ENCODE data around the gene USP38. TPM values are rescaled to one million over a fixed set of nuclear protein-coding genes. Genes with fewer than 3 reads are reported as not detected.
"Not testable (repeated sequence)": the region's sequence is repeated elsewhere in the genome, so short reads cannot be mapped to it uniquely, and the experiment has no call there.

The USP38 gene
- 63.6 TPM for total RNA-seq

GRCh38 chr4:143184503-143185252 is at the start of gene USP38:
USP38 (plus strand) TSS chr4:143184917; CDS start chr4:143185451, 534 bp downstream.
- peaks cover 19% of the 10 kb centered on the region for H3K4me1 ChIP-seq (ENCODE audit: insufficient read depth, low read length)
- H3K9me3 ChIP-seq (ENCODE audit: low read depth, low read length), result no peaks in the 10 kb centered on the region
- no peaks in the 10 kb centered on the region for H3K27me3 ChIP-seq (ENCODE audit: insufficient read depth, low read length)
- H3K4me3 ChIP-seq (ENCODE audit: low read length), result peak within 1 kb of the TSS; percentile 75

- H3K4me1 ChIP-seq (ENCODE audit: insufficient read depth, low read length), result no peaks in the 10 kb centered on the region
- H3K27me3 ChIP-seq (ENCODE audit: insufficient read depth, low read length), result no peaks in the 10 kb centered on the region
Observed at GRCh38 chr4:143135358-143135757, 49.4 kb upstream of the USP38 start.

GRCh38 chr4:143140696-143141095 is 44.0 kb upstream of the USP38 start:
- Histone ChIP-seq H3K4me1 (ENCODE audit: insufficient read depth, low read length) (no peaks in the 10 kb centered on the region), H3K27me3 (ENCODE audit: insufficient read depth, low read length) (no peaks in the 10 kb centered on the region), H3K4me3 (ENCODE audit: low read length) (no peak overlapping the region), H3K9me3 (ENCODE audit: low read depth, low read length) (no peaks in the 10 kb centered on the region)

More at GRCh38 chr4:143135358-143135757, 49.4 kb upstream of the USP38 start:
- H3K9me3 ChIP-seq (ENCODE audit: low read depth, low read length), result no peaks in the 10 kb centered on the region
- no peak overlapping the region for H3K4me3 ChIP-seq (ENCODE audit: low read length)

GRCh38 chr4:143148521-143148920 is 36.2 kb upstream of the USP38 start:
- Histone ChIP-seq H3K4me3 (ENCODE audit: low read length) (no peak overlapping the region), H3K27me3 (ENCODE audit: insufficient read depth, low read length) (no peaks in the 10 kb centered on the region), H3K4me1 (ENCODE audit: insufficient read depth, low read length) (no peaks in the 10 kb centered on the region), H3K9me3 (ENCODE audit: low read depth, low read length) (peaks cover 41% of the 10 kb centered on the region)

GRCh38 chr4:143156853-143157252 is 27.9 kb upstream of the USP38 start:
- peaks cover 31% of the 10 kb centered on the region for H3K9me3 ChIP-seq (ENCODE audit: low read depth, low read length)
- no peaks in the 10 kb centered on the region for H3K4me1 ChIP-seq (ENCODE audit: insufficient read depth, low read length)
- no peaks in the 10 kb centered on the region for H3K27me3 ChIP-seq (ENCODE audit: insufficient read depth, low read length)
- H3K4me3 ChIP-seq (ENCODE audit: low read length), result no peak overlapping the region

GRCh38 chr4:143163614-143164013 is 21.1 kb upstream of the USP38 start:
- H3K4me1 ChIP-seq (ENCODE audit: insufficient read depth, low read length), result no peaks in the 10 kb centered on the region
- no peak overlapping the region for H3K4me3 ChIP-seq (ENCODE audit: low read length)
- no peaks in the 10 kb centered on the region for H3K9me3 ChIP-seq (ENCODE audit: low read depth, low read length)
- H3K27me3 ChIP-seq (ENCODE audit: insufficient read depth, low read length), result no peaks in the 10 kb centered on the region

GRCh38 chr4:143166722-143167121 is 18.0 kb upstream of the USP38 start:
- not testable (repeated sequence) for H3K27me3 ChIP-seq (ENCODE audit: insufficient read depth, low read length); H3K4me3 ChIP-seq (ENCODE audit: low read length); H3K9me3 ChIP-seq (ENCODE audit: low read depth, low read length); H3K4me1 ChIP-seq (ENCODE audit: insufficient read depth, low read length)

GRCh38 chr4:143178923-143179322 is 5.8 kb upstream of the USP38 start:
- Histone ChIP-seq H3K9me3 (ENCODE audit: low read depth, low read length) (peaks cover 9% of the 10 kb centered on the region), H3K4me3 (ENCODE audit: low read length) (no peak overlapping the region), H3K27me3 (ENCODE audit: insufficient read depth, low read length) (no peaks in the 10 kb centered on the region), H3K4me1 (ENCODE audit: insufficient read depth, low read length) (no peaks in the 10 kb centered on the region)

- peak overlapping the region; percentile 75 for H3K4me3 ChIP-seq (ENCODE audit: low read length)
- no peaks in the 10 kb centered on the region for H3K27me3 ChIP-seq (ENCODE audit: insufficient read depth, low read length)
- no peaks in the 10 kb centered on the region for H3K9me3 ChIP-seq (ENCODE audit: low read depth, low read length)
- peaks cover 18% of the 10 kb centered on the region for H3K4me1 ChIP-seq (ENCODE audit: insufficient read depth, low read length)
Observed at GRCh38 chr4:143183513-143184216, 1.1 kb upstream of the USP38 start.

- H3K27me3 ChIP-seq (ENCODE audit: insufficient read depth, low read length), result no peaks in the 10 kb centered on the region
- peaks cover 19% of the 10 kb centered on the region for H3K4me1 ChIP-seq (ENCODE audit: insufficient read depth, low read length)
- peak overlapping the region; percentile 75 for H3K4me3 ChIP-seq (ENCODE audit: low read length)
- no peaks in the 10 kb centered on the region for H3K9me3 ChIP-seq (ENCODE audit: low read depth, low read length)
Observed at GRCh38 chr4:143184217-143184502, 557 bp upstream of the USP38 start.

- Histone ChIP-seq H3K9me3 (ENCODE audit: low read depth, low read length) (no peaks in the 10 kb centered on the region), H3K27me3 (ENCODE audit: insufficient read depth, low read length) (no peaks in the 10 kb centered on the region), H3K4me3 (ENCODE audit: low read length) (peak overlapping the region; percentile 75), H3K4me1 (ENCODE audit: insufficient read depth, low read length) (peaks cover 19% of the 10 kb centered on the region)
Observed at GRCh38 chr4:143185253-143186107, 763 bp downstream of the USP38 start.

- H3K4me1 ChIP-seq (ENCODE audit: insufficient read depth, low read length), result peaks cover 19% of the 10 kb centered on the region
- peak overlapping the region; percentile 75 for H3K4me3 ChIP-seq (ENCODE audit: low read length)
- H3K9me3 ChIP-seq (ENCODE audit: low read depth, low read length), result no peaks in the 10 kb centered on the region
- no peaks in the 10 kb centered on the region for H3K27me3 ChIP-seq (ENCODE audit: insufficient read depth, low read length)
Observed at GRCh38 chr4:143186212-143186611, 1.5 kb downstream of the USP38 start.

GRCh38 chr4:143186649-143187048 is 1.9 kb downstream of the USP38 start:
- Histone ChIP-seq H3K27me3 (ENCODE audit: insufficient read depth, low read length) (no peaks in the 10 kb centered on the region), H3K4me1 (ENCODE audit: insufficient read depth, low read length) (peaks cover 19% of the 10 kb centered on the region), H3K9me3 (ENCODE audit: low read depth, low read length) (no peaks in the 10 kb centered on the region), H3K4me3 (ENCODE audit: low read length) (peak overlapping the region; percentile 75)

GRCh38 chr4:143188136-143189088 is 3.7 kb downstream of the USP38 start:
- H3K9me3 ChIP-seq (ENCODE audit: low read depth, low read length), result no peaks in the 10 kb centered on the region
- peaks cover 23% of the 10 kb centered on the region for H3K4me1 ChIP-seq (ENCODE audit: insufficient read depth, low read length)
- no peaks in the 10 kb centered on the region for H3K27me3 ChIP-seq (ENCODE audit: insufficient read depth, low read length)
- H3K4me3 ChIP-seq (ENCODE audit: low read length), result no peak overlapping the region

All from mononuclear cell (primary cell).